HepG2 (cell line): ENCODE results near the gene PGP. TPM values are rescaled to one million over a fixed set of nuclear protein-coding genes. Genes with fewer than 3 reads are reported as not detected.

Source experiments
- ARID3A ChIP-seq: IDR thresholded peaks from 2 replicates; pipeline ENCODE4 v1.6.1; 2012; ENCODE audit warnings: low read depth, low read length, improper control_type of control experiment
- ATF2 ChIP-seq: sonication (generic); formaldehyde crosslinking; IDR thresholded peaks from 2 replicates; pipeline ENCODE4 v1.4.0; 2020; ENCODE audit warnings: missing genetic modification reagents
- ATF4 ChIP-seq, 2 experiments: fragments of 450-650 bp in 1 of 2; sonication (generic) in 1 of 2; formaldehyde crosslinking; IDR thresholded peaks; 2 replicates each; pipeline versions ENCODE4 v1.5.0 to v1.8.0; 2020 to 2022; ENCODE audit warnings: mild to moderate bottlenecking in 1 of 2, missing genetic modification reagents in 1 of 2
- BORCS8-MEF2B ChIP-seq: sonication (generic); formaldehyde crosslinking; IDR thresholded peaks from 2 replicates; pipeline ENCODE4 v1.8.0; 2022; ENCODE audit warnings: mild to moderate bottlenecking, missing genetic modification reagents
- HIVEP1 ChIP-seq: sonication (generic); formaldehyde crosslinking; IDR thresholded peaks from 2 replicates; pipeline ENCODE4 v1.4.0; 2020; ENCODE audit warnings: mild to moderate bottlenecking, missing genetic modification reagents
- IRX3 ChIP-seq: sonication (generic); formaldehyde crosslinking; IDR thresholded peaks from 2 replicates; pipeline ENCODE4 v1.8.1; 2023; ENCODE audit warnings: mild to moderate bottlenecking, low read depth, missing genetic modification reagents, borderline replicate concordance
- KLF13 ChIP-seq: sonication (generic); formaldehyde crosslinking; IDR thresholded peaks from 2 replicates; pipeline ENCODE4 v1.4.0; 2020; ENCODE audit warnings: mild to moderate bottlenecking, missing genetic modification reagents
- MXD3 ChIP-seq: IDR thresholded peaks from 2 replicates; pipeline ENCODE4 v1.6.1; 2016; ENCODE audit warnings: mild to moderate bottlenecking, missing biosample characterization, missing genetic modification reagents
- NCOA2 ChIP-seq: sonication (generic); formaldehyde crosslinking; IDR thresholded peaks from 2 replicates; pipeline ENCODE4 v1.8.0; 2022; ENCODE audit warnings: inconsistent platforms
- NCOR1 ChIP-seq: fragments of 200-600 bp; sonication (generic); IDR thresholded peaks from 2 replicates; pipeline ENCODE4 v1.7.0; 2017; ENCODE audit warnings: antibody characterized with exemption, low read length, borderline replicate concordance
- SMAD9 ChIP-seq: sonication (generic); formaldehyde crosslinking; IDR thresholded peaks from 2 replicates; pipeline ENCODE4 v1.5.1; 2020; ENCODE audit warnings: mild to moderate bottlenecking, missing genetic modification reagents
- TEAD3 ChIP-seq: optimal IDR thresholded peaks from 2 replicates; pipeline ENCODE3; 2016; ENCODE audit warnings: borderline replicate concordance
- ZBTB8A ChIP-seq: sonication (generic); formaldehyde crosslinking; IDR thresholded peaks from 2 replicates; pipeline ENCODE4 v1.4.0; 2020; ENCODE audit warnings: mild to moderate bottlenecking, low read depth, missing genetic modification reagents, borderline replicate concordance
- ZNF225 ChIP-seq: sonication (generic); formaldehyde crosslinking; IDR thresholded peaks from 2 replicates; pipeline ENCODE4 v1.4.0; 2020; ENCODE audit warnings: mild to moderate bottlenecking, missing genetic modification reagents
- ZNF580 ChIP-seq: IDR thresholded peaks from 2 replicates; pipeline ENCODE4 v1.6.1; 2016; ENCODE audit warnings: low read depth, borderline replicate concordance
- ZNF800 ChIP-seq: sonication (generic); formaldehyde crosslinking; IDR thresholded peaks from 2 replicates; pipeline ENCODE4 v1.4.0; 2020; ENCODE audit warnings: missing genetic modification reagents
- polyA plus RNA-seq, 8 experiments: library from polyadenylated mRNA; depleted of rRNA in 3 of 8; stranded (reverse) in 7 of 8; unstranded in 1 of 8; fragments of >200 nt; fragmentation: Illumina TruSeq in 4 of 8; extraction: Trizol in 4 of 8; gene quantifications; 2 replicates each; pipeline versions ENCODE4 v1.2.1 to v1.2.3, GENCODE V29; 2011 to 2016; ENCODE audit warnings: low read depth in 4 of 8, missing spikeins in 1 of 8, mixed read lengths in 1 of 8; ENCODE audit not compliant: insufficient read depth in 1 of 8
- total RNA-seq, 5 experiments: library from RNA; depleted of rRNA; stranded (reverse); fragments of >200 nt; fragmentation: Illumina TruSeq; extraction: Trizol; gene quantifications; 2 replicates each; pipeline ENCODE4 v1.2.3, GENCODE V29; 2016; ENCODE audit warnings: low read depth in 1 of 5

PGP gene
- total and polyA plus RNA-seq, 2 of the 13 experiments (the other 11 are each of a cell fraction or from before 2014, with no cell fraction given): 7.3 to 18.3 TPM

- 0 out of 4 replicates have a peak, but pooled peaks of 1 of the 2 experiments have one; percentile 28 for TF ChIP-seq ATF4 (CRISPR knock-in tag; IDR thresholded peaks at IDR 0.05)
- TF ChIP-seq ZBTB8A (CRISPR knock-in tag): no peak
- no peak for TF ChIP-seq MXD3 (CRISPR knock-in tag)
- TF ChIP-seq SMAD9 (CRISPR knock-in tag): no peak
- no peak for TF ChIP-seq ZNF225 (CRISPR knock-in tag)
- TF ChIP-seq ZNF800 (CRISPR knock-in tag): no peak; the same call in 1 of the 2 replicates
- no peak for TF ChIP-seq ZNF580 (CRISPR knock-in tag)
- no peak for TF ChIP-seq TEAD3 (CRISPR knock-in tag)
- no peak for TF ChIP-seq KLF13
- no peak for TF ChIP-seq NCOR1
- TF ChIP-seq IRX3 (CRISPR knock-in tag): no peak
- TF ChIP-seq NCOA2 (CRISPR knock-in tag): 0 out of 2 replicates have a peak, but pooled peaks have one; percentile 20
- TF ChIP-seq BORCS8-MEF2B (CRISPR knock-in tag): no peak
- no peak for TF ChIP-seq ARID3A
- TF ChIP-seq ATF2: no peak
- TF ChIP-seq HIVEP1 (CRISPR knock-in tag): no peak
Observed at GRCh38 chr16:2250652-2251295, 36.1 kb upstream of the PGP start (continued).
